H9 (cell line): ENCODE measurements around the gene DDX53. TPM values are rescaled to one million over a fixed set of nuclear protein-coding genes. Genes with fewer than 3 reads are reported as not detected.

ENCODE experiments used
- DNase-seq: peaks from one replicate; pipeline ENCODE4 v3.0.0-alpha.2; 2017
- H2AFZ ChIP-seq: one replicate; pipeline ENCODE4 v1.6.1; 2013; ENCODE audit warnings: mild to moderate bottlenecking, low read length, control low read depth, moderate library complexity
- H2AK5ac ChIP-seq: 2 replicates; pipeline ENCODE4 v1.6.1; 2013; ENCODE audit warnings: low read length, control low read depth, mixed read lengths; ENCODE audit not compliant: insufficient read length
- H2BK120ac ChIP-seq: one replicate; pipeline ENCODE4 v1.6.1; 2013; ENCODE audit warnings: low read depth, mild to moderate bottlenecking, low read length, control low read depth, inconsistent platforms; ENCODE audit not compliant: poor library complexity, severe bottlenecking
- H2BK12ac ChIP-seq: 2 replicates; pipeline ENCODE4 v1.6.1; 2013; ENCODE audit warnings: low read length, control low read depth, mixed read lengths, low read depth; ENCODE audit not compliant: insufficient read length
- H2BK15ac ChIP-seq: 2 replicates; pipeline ENCODE4 v1.6.1; 2013; ENCODE audit warnings: low read depth, low read length, control low read depth
- H2BK20ac ChIP-seq: one replicate; pipeline ENCODE4 v1.6.1; 2013; ENCODE audit warnings: low read depth, mild to moderate bottlenecking, low read length, control low read depth, inconsistent platforms; ENCODE audit not compliant: poor library complexity, severe bottlenecking
- H2BK5ac ChIP-seq: 2 replicates; pipeline ENCODE4 v1.6.1; 2013; ENCODE audit warnings: low read length, control low read depth, mixed read lengths; ENCODE audit not compliant: insufficient read length
- H3K14ac ChIP-seq: 2 replicates; pipeline ENCODE4 v1.6.1; 2013; ENCODE audit warnings: low read length, control low read depth; ENCODE audit not compliant: insufficient read depth
- H3K18ac ChIP-seq: 2 replicates; pipeline ENCODE4 v1.6.1; 2013; ENCODE audit warnings: low read depth, mild to moderate bottlenecking, mixed read lengths, low read length, control low read depth; ENCODE audit not compliant: insufficient read length
- H3K23ac ChIP-seq: 2 replicates; pipeline ENCODE4 v1.6.1; 2013; ENCODE audit warnings: low read length, control low read depth, mixed read lengths, low read depth; ENCODE audit not compliant: insufficient read length
- H3K23me2 ChIP-seq: 2 replicates; pipeline ENCODE4 v1.6.1; 2013; ENCODE audit warnings: low read depth, mild to moderate bottlenecking, mixed read lengths, low read length, control low read depth; ENCODE audit not compliant: insufficient read length, poor library complexity, severe bottlenecking
- H3K27ac ChIP-seq: 2 replicates; pipeline ENCODE4 v1.5.1; 2013; ENCODE audit warnings: low read length, control low read depth, mixed read lengths, low read depth; ENCODE audit not compliant: insufficient read length
- H3K27me3 ChIP-seq: 2 replicates; pipeline ENCODE4 v1.6.1; 2013; ENCODE audit warnings: low read length, control low read depth, inconsistent platforms; ENCODE audit not compliant: insufficient read depth
- H3K4ac ChIP-seq: 2 replicates; pipeline ENCODE4 v1.6.1; 2013; ENCODE audit warnings: low read depth, mild to moderate bottlenecking, control low read depth, inconsistent platforms, low read length, moderate library complexity
- H3K4me1 ChIP-seq: 2 replicates; pipeline ENCODE4 v1.6.1; 2013; ENCODE audit warnings: low read length, control low read depth, inconsistent platforms; ENCODE audit not compliant: insufficient read depth
- H3K4me2 ChIP-seq: 2 replicates; pipeline ENCODE4 v1.6.1; 2013; ENCODE audit warnings: low read length, control low read depth, mixed read lengths; ENCODE audit not compliant: insufficient read length, insufficient read depth
- H3K56ac ChIP-seq: 2 replicates; pipeline ENCODE4 v1.6.1; 2013; ENCODE audit warnings: low read depth, mild to moderate bottlenecking, mixed read lengths, low read length, control low read depth; ENCODE audit not compliant: insufficient read length
- H3K79me1 ChIP-seq: 2 replicates; pipeline ENCODE4 v1.6.1; 2013; ENCODE audit warnings: low read depth, mild to moderate bottlenecking, moderate library complexity, low read length, control low read depth, inconsistent platforms; ENCODE audit not compliant: insufficient read depth, poor library complexity, severe bottlenecking
- H3K79me2 ChIP-seq: 2 replicates; pipeline ENCODE4 v1.6.1; 2013; ENCODE audit warnings: low read length, control low read depth, inconsistent platforms; ENCODE audit not compliant: insufficient read depth
- H3K9ac ChIP-seq: 2 replicates; pipeline ENCODE4 v1.6.1; 2013; ENCODE audit warnings: low read length, control low read depth, mixed read lengths; ENCODE audit not compliant: insufficient read length; ENCODE audit errors: extremely low read depth
- H3K9me3 ChIP-seq: one replicate; pipeline ENCODE4 v1.6.1; 2013; ENCODE audit warnings: low read depth, low read length, inconsistent platforms; ENCODE audit not compliant: control insufficient read depth
- H3T11ph ChIP-seq: one replicate; pipeline ENCODE4 v1.6.1; 2013; ENCODE audit warnings: mild to moderate bottlenecking, low read length, control low read depth, inconsistent platforms
- H4K20me1 ChIP-seq: one replicate; pipeline ENCODE4 v1.6.1; 2013; ENCODE audit not compliant: control insufficient read depth, insufficient read length, insufficient read depth
- H4K5ac ChIP-seq: 2 replicates; pipeline ENCODE4 v1.6.1; 2013; ENCODE audit warnings: low read depth, mild to moderate bottlenecking, mixed read lengths, low read length, control low read depth; ENCODE audit not compliant: insufficient read length
- H4K8ac ChIP-seq: replicated peaks from 2 replicates; pipeline ENCODE4 v1.6.1; 2013; ENCODE audit warnings: low read length, control low read depth, mixed read lengths, low read depth; ENCODE audit not compliant: insufficient read length
- H4K91ac ChIP-seq: 2 replicates; pipeline ENCODE4 v1.6.1; 2013; ENCODE audit warnings: low read depth, mild to moderate bottlenecking, moderate library complexity, mixed read lengths, low read length, control low read depth; ENCODE audit not compliant: insufficient read length
- H3K27ac Mint-ChIP-seq, 3 experiments: 2 replicates in 2 of 3; 3 replicates in 1 of 3; pipeline ENCODE4 v1.8.0; 2020 to 2021; ENCODE audit warnings: mixed read lengths in 3 of 3, mild to moderate bottlenecking in 1 of 3, moderate library complexity in 1 of 3
- H3K27me3 Mint-ChIP-seq: 2 replicates; pipeline ENCODE4 v1.8.0; 2021; ENCODE audit warnings: low read depth, mild to moderate bottlenecking, moderate library complexity, mixed read lengths
- H3K36me3 Mint-ChIP-seq, 3 experiments: 2 replicates in 2 of 3; 3 replicates in 1 of 3; pipeline ENCODE4 v1.8.0; 2020 to 2021; ENCODE audit warnings: low read depth in 3 of 3, mixed read lengths in 3 of 3; ENCODE audit not compliant: insufficient read depth in 1 of 3
- H3K4me1 Mint-ChIP-seq, 2 experiments: 2 replicates each; pipeline ENCODE4 v1.8.0; 2020; ENCODE audit warnings: mixed read lengths in 2 of 2
- H3K4me3 Mint-ChIP-seq, 2 experiments: 2 replicates in 1 of 2; 3 replicates in 1 of 2; pipeline ENCODE4 v1.8.0; 2020 to 2021; ENCODE audit warnings: mild to moderate bottlenecking in 2 of 2, mixed read lengths in 2 of 2, moderate library complexity in 1 of 2
- H3K9me3 Mint-ChIP-seq, 2 experiments: 2 replicates in 1 of 2; 3 replicates in 1 of 2; pipeline ENCODE4 v1.8.0; 2020; ENCODE audit warnings: mild to moderate bottlenecking in 2 of 2, mixed read lengths in 2 of 2, moderate library complexity in 1 of 2
- CTCF ChIP-seq: fragments of 200-600 bp; sonication (generic); conservative IDR thresholded peaks from 3 replicates; pipeline ENCODE4 v1.8.0; 2021; ENCODE audit warnings: antibody characterized with exemption, mild to moderate bottlenecking
- WGBS: extraction: QIAGEN DNeasy Blood & Tissue Kit; methylation state at CpG from one replicate; pipeline ENCODE4 v1.1.7; 2013; ENCODE audit warnings: missing lambda C conversion rate, low lambda C conversion rate, mixed read lengths; ENCODE audit not compliant: insufficient read length; ENCODE audit errors: extremely low coverage; 5-methylcytosine and 5-hydroxymethylcytosine counted together
- total RNA-seq: library from RNA; stranded (reverse); gene quantifications from 2 replicates; pipeline ENCODE4 v1.2.1, GENCODE V29; 2021

Gene DDX53
- total RNA-seq, 1 experiment from 2014 or later, result not detected

GRCh38 chrX:22975786-22976185, 24.0 kb upstream of the DDX53 start:
- Histone ChIP-seq H3K27me3 (no peaks in the 10 kb centered on the region), H2BK5ac (no peak overlapping the region), H4K91ac (no peak overlapping the region), H3K4me2 (no peak overlapping the region), H4K20me1 (no peaks in the 10 kb centered on the region), H4K8ac (no peak overlapping the region), H3K9me3 (no peaks in the 10 kb centered on the region), H3K14ac (no peak overlapping the region), H3K79me1 (no peaks in the 10 kb centered on the region), H2BK15ac (no peak overlapping the region), H2BK20ac (no peak overlapping the region), H4K5ac (no peak overlapping the region), H3K18ac (no peak overlapping the region), H2BK120ac (no peak overlapping the region), H3K4ac (no peak overlapping the region), H3K79me2 (no peaks in the 10 kb centered on the region), H3K56ac (no peak overlapping the region), H2BK12ac (no peak overlapping the region), H2AK5ac (no peak overlapping the region), H3T11ph (no peak overlapping the region), H3K4me1 (no peaks in the 10 kb centered on the region), H3K9ac (no peak overlapping the region), H2AFZ (no peak overlapping the region), H3K23ac (no peak overlapping the region), H3K23me2 (no peaks in the 10 kb centered on the region), H3K27ac (no peak overlapping the region)
- Mint-ChIP-seq H3K27ac (no peak overlapping the region), H3K36me3 (0 out of 7 replicates have a peak, but pooled peaks cover 0 to 6% (median 0%) of the 10 kb centered on the region in 3 experiments), H3K27me3 (no peaks in the 10 kb centered on the region), H3K4me3 (no peak overlapping the region), H3K4me1 (peaks cover 0 to 2% of the 10 kb centered on the region in 2 experiments; a peak in 1 of 4 replicates), H3K9me3 (peaks cover 6 to 36% of the 10 kb centered on the region in 2 experiments)
- no CpG with 5 or more reads among the region's 1 CpG for WGBS
- DNase-seq, result no peak
- TF ChIP-seq CTCF, result no peak
